GM18498 (cell line): ENCODE measurements around the gene PCDH18.

ENCODE experiments used
- ATAC-seq: cut with Tn5 transposase; IDR thresholded peaks from one replicate; pipeline ENCODE4 v1.9.1; 2021; ENCODE audit warnings: mild to moderate bottlenecking, moderate library complexity; ENCODE audit not compliant: unreplicated experiment

Gene PCDH18

DNA sequence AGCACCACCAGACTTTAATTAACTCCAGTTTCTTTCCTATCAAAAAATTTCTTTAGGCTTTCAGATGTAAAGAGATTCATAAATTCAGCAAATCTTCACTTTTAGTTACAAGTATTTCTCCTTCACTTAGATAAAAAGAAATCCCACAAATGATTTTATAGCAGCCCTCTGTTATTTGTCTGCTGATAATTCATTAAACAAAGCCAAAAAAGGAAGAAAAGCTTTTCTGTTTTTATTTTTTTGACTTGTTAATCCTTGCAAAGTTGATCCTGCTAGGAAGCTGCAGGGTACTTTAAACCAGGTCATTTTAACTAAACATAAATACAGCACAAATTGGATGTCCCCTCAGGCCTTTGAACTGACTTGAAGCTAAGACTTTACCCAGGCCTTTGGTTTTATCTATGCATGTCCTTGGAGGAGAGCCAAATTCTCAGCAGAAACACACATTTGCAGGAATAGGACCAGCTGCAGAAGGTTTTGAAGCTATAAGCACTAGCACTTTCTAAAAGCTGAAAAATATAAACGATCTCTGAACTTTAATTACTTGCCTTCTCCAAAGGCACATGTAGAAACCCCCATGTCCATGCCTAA is 57.5 kb downstream of the PCDH18 start:
- no peak for ATAC-seq

DNA sequence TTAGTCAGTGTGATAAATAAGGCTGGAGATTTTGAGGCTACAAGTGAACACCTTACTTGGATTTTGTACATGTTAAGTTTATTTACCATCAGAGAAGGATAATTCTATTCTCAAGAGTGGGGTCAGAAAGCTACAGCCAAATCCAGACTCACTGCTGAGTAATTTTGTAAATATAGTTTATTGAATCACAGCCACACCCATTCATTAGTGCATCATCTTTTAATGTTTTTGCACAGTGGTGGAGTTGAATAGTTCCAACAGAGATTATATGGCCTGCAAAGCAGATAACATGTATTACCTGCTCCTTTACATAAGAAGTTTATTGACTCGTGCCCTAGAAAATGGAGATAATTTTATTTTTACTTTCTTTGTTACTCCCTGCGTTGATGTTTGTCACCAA is 60.4 kb downstream of the PCDH18 start:
- ATAC-seq: no peak

DNA sequence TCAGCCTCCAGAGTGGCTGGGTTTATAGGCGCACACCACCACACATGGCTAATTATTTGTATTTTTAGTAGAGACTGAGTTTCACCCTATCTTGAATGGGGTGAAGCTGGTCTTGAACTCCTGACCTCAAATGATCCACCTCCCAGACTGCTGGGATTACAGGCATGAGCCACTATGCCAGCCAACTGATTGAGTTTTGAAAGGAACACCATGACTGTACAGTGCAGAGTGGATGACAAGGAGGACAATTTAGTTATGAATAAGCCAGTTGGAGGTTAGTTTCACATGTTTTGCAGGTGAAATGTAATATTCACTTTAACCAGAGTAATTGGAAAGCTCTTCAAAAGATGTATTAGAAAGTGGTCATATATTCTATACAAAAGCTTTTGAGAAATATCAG is 60.8 kb downstream of the PCDH18 start:
- no peak for ATAC-seq

DNA sequence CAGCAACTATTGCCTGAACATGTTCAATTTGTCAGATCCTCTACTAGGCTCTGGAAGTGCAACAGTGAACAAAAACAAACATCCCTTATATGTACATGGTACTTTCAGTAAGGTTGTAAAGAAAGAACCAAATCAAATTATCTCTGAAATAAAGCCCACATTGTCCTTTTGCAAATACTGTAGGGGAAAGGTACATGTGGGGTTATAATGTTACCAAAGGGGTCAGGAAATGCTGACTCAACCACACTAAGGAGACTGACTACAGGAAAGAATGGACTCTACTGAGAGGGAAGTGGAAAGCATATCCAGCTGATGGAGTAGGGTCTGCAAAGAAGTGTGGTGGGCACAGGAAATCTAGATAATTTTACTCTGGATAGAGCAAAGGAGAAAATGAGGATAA is 61.5 kb downstream of the PCDH18 start:
- no peak for ATAC-seq
